A549 (cell line): Measurements from ENCODE around the gene SIGMAR1. TPM values are rescaled to one million over a fixed set of nuclear protein-coding genes. Genes with fewer than 3 reads are reported as not detected.

Experiments used
- ATAC-seq, 2 experiments: fragments of 200-7000 bp in 1 of 2; fragments of >200 bp in 1 of 2; cut with Nextera tagmentation in 1 of 2; cut with Tn5 transposase in 1 of 2; 3 replicates each; pipeline versions ENCODE4 v1.8.0 to v1.9.1; 2018 to 2020; ENCODE audit warnings: mild to moderate bottlenecking in 1 of 2, moderate library complexity in 1 of 2
- CTCF ChIA-PET: fragments of 300-600 bp; sonication (Branson Sonifier 250); formaldehyde crosslinking; extraction: SDS; loops from one replicate; lab custom pipeline; 2021; ENCODE audit warnings: antibody characterized with exemption, inconsistent platforms; lab: Yijun Ruan, JAX
- POLR2A ChIA-PET: fragments of 350-600 bp; formaldehyde crosslinking; extraction: SDS; loops from one replicate; lab custom pipeline; 2021; ENCODE audit warnings: antibody characterized with exemption, inconsistent platforms; lab: Yijun Ruan, JAX
- DNase-seq, 2 experiments: peaks; one replicate each; pipeline versions ENCODE4 v3.0.0 to v3.0.0-alpha.2; 2011 to 2016; ENCODE audit warnings: low read depth in 1 of 2, low spot score in 1 of 2
- FAIRE-seq: peaks from 2 replicates; lab custom pipeline; 2011; peaks lifted over from hg19 to GRCh38; lab: Jason Lieb, UNC
- H3K27ac ChIP-seq, 2 experiments: fragments of >200 bp; sonication (Bioruptor Twin); formaldehyde crosslinking; 3 replicates each; pipeline ENCODE4 v1.5.1; 2016 to 2017
- H3K4me1 ChIP-seq: fragments of >200 bp; sonication (Bioruptor Twin); formaldehyde crosslinking; 3 replicates; pipeline ENCODE4 v1.6.1; 2016
- H3K4me2 ChIP-seq: fragments of >200 bp; sonication (Bioruptor Twin); formaldehyde crosslinking; 3 replicates; pipeline ENCODE4 v1.6.1; 2016
- H3K4me3 ChIP-seq: fragments of >200 bp; sonication (Bioruptor Twin); formaldehyde crosslinking; 3 replicates; pipeline ENCODE4 v1.5.1; 2016
- H3K9me3 ChIP-seq: fragments of >200 bp; sonication (Bioruptor Twin); formaldehyde crosslinking; 3 replicates; pipeline ENCODE4 v1.6.1; 2016
- BCL3 ChIP-seq: fragments of >200 bp; sonication (Bioruptor Twin); formaldehyde crosslinking; IDR thresholded peaks from 3 replicates; pipeline ENCODE4 v1.6.1; 2016
- BHLHE40 ChIP-seq: IDR thresholded peaks from 2 replicates; pipeline ENCODE4 v1.6.1; 2012; ENCODE audit warnings: low read depth, low read length, inconsistent platforms
- EP300 ChIP-seq, 2 experiments: fragments of >200 bp; sonication (Bioruptor Twin); formaldehyde crosslinking; IDR thresholded peaks; 2 replicates in 1 of 2; 3 replicates in 1 of 2; pipeline ENCODE4 v1.6.1; 2016 to 2017
- ESRRA ChIP-seq: fragments of 150-350 bp; IDR thresholded peaks from 2 replicates; pipeline ENCODE4 v1.6.1; 2014; ENCODE audit warnings: mild to moderate bottlenecking, low read length, borderline replicate concordance
- FOSB ChIP-seq: fragments of 250-450 bp; sonication (Bioruptor Pico); IDR thresholded peaks from 2 replicates; pipeline ENCODE4 v1.5.0; 2020; ENCODE audit warnings: mild to moderate bottlenecking, moderate library complexity
- GATA3 ChIP-seq: IDR thresholded peaks from 2 replicates; pipeline ENCODE4 v1.6.1; 2012; ENCODE audit warnings: borderline replicate concordance
- HEYL ChIP-seq: fragments of 250-450 bp; sonication (Bioruptor Pico); IDR thresholded peaks from 2 replicates; pipeline ENCODE4 v1.8.0; 2021; ENCODE audit warnings: mild to moderate bottlenecking, moderate library complexity
- HOXA7 ChIP-seq: fragments of 250-450 bp; sonication (Bioruptor Pico); IDR thresholded peaks from 2 replicates; pipeline ENCODE4 v1.5.0; 2020; ENCODE audit warnings: mild to moderate bottlenecking, moderate library complexity
- HOXB13 ChIP-seq: fragments of 250-450 bp; sonication (Bioruptor Pico); IDR thresholded peaks from 2 replicates; pipeline ENCODE4 v1.5.0; 2020; ENCODE audit warnings: low read depth, mild to moderate bottlenecking, moderate library complexity
- HOXB5 ChIP-seq: fragments of 250-450 bp; sonication (Bioruptor Pico); IDR thresholded peaks from 2 replicates; pipeline ENCODE4 v1.5.0; 2020; ENCODE audit warnings: mild to moderate bottlenecking, moderate library complexity
- MAX ChIP-seq: IDR thresholded peaks from 2 replicates; pipeline ENCODE4 v1.6.1; 2012
- MAZ ChIP-seq: fragments of 150-350 bp; IDR thresholded peaks from 2 replicates; pipeline ENCODE4 v1.6.1; 2014; ENCODE audit warnings: antibody characterized with exemption, low read depth, low read length, borderline replicate concordance
- MYC ChIP-seq: IDR thresholded peaks from 2 replicates; pipeline ENCODE4 v1.6.1; 2012; ENCODE audit warnings: mild to moderate bottlenecking, inconsistent platforms, low read length, improper control_type of control experiment, borderline replicate concordance
- NPAS2 ChIP-seq: fragments of 250-450 bp; sonication (Bioruptor Pico); IDR thresholded peaks from 2 replicates; pipeline ENCODE4 v1.8.0; 2022; ENCODE audit warnings: mild to moderate bottlenecking, moderate library complexity, borderline replicate concordance
- PBX3 ChIP-seq: IDR thresholded peaks from 2 replicates; pipeline ENCODE4 v1.6.1; 2012
- PHF8 ChIP-seq: fragments of 200-600 bp; sonication (generic); IDR thresholded peaks from 2 replicates; pipeline ENCODE4 v1.6.1; 2016; ENCODE audit warnings: low read depth, mild to moderate bottlenecking, antibody characterized with exemption, moderate library complexity, borderline replicate concordance
- RCOR1 ChIP-seq: fragments of 150-350 bp; IDR thresholded peaks from 2 replicates; pipeline ENCODE4 v1.6.1; 2014; ENCODE audit warnings: antibody characterized with exemption, low read length, low read depth
- RFX5 ChIP-seq: fragments of 450-650 bp; IDR thresholded peaks from 2 replicates; pipeline ENCODE4 v1.7.1; 2014; ENCODE audit warnings: antibody characterized with exemption, mild to moderate bottlenecking, moderate library complexity
- RNF2 ChIP-seq: fragments of 200-600 bp; sonication (generic); IDR thresholded peaks from 2 replicates; pipeline ENCODE4 v1.6.1; 2016; ENCODE audit warnings: low read depth, mild to moderate bottlenecking, antibody characterized with exemption, moderate library complexity, borderline replicate concordance
- ZC3H11A ChIP-seq: fragments of 450-650 bp; IDR thresholded peaks from 2 replicates; pipeline ENCODE4 v1.6.1; 2014; ENCODE audit warnings: antibody characterized with exemption, mild to moderate bottlenecking
- WGBS: methylation state at CpG from one replicate; pipeline ENCODE4 v1.1.6; 2017; ENCODE audit errors: missing lambda C conversion rate; 5-methylcytosine and 5-hydroxymethylcytosine counted together
- polyA plus RNA-seq, 4 experiments: library from polyadenylated mRNA; depleted of rRNA in 3 of 4; stranded (reverse); fragments of >200 nt; fragmentation: RNase III in 1 of 4; extraction: RNeasy Plus Mini Kit Qiagen cat#74134 plus additional on column Dnase treatment in 1 of 4; gene quantifications; 2 replicates in 3 of 4; 3 replicates in 1 of 4; pipeline ENCODE4 v1.2.3, GENCODE V29; 2011 to 2017

The SIGMAR1 gene
- polyA plus RNA-seq, 2 of the 4 experiments (the other 2 are of a cell fraction) = 64.6 to 150 TPM

- WGBS = 56% methylated on average over 3 of the region's 26 CpGs
- Histone ChIP-seq H3K4me2 (no peak overlapping the region), H3K4me1 (peaks cover 7% of the 10 kb centered on the region; the same call in 2 of the 3 replicates), H3K4me3 (no peak overlapping the region), H3K9me3 (no peaks in the 10 kb centered on the region), H3K27ac (no peak overlapping the region)
- ATAC-seq (no peak), DNase-seq (no peak), FAIRE-seq (no peak)
- ChIA-PET CTCF (interaction anchor here (1.0 to 11.6 kb wide), 23 partner anchors 12 to 265 kb away, joined by 3 to 297 read pairs (median 20); partner anchors contain the start of genes RPP25L and SIGMAR1), POLR2A (no interaction called here)
- no peak for TF ChIP-seq HOXB13 (CRISPR knock-in tag)
- no peak for TF ChIP-seq PBX3
- TF ChIP-seq BCL3 = no peak
- no peak for TF ChIP-seq FOSB
- TF ChIP-seq EP300 (IDR thresholded peaks at IDR 0.05) = no peak
- TF ChIP-seq RNF2 = no peak
- no peak for TF ChIP-seq ESRRA
- no peak for TF ChIP-seq RFX5
- no peak for TF ChIP-seq RCOR1
- TF ChIP-seq MYC = no peak
- no peak for TF ChIP-seq BHLHE40
- TF ChIP-seq HOXB5 (CRISPR knock-in tag) = no peak
- TF ChIP-seq NPAS2 (CRISPR knock-in tag) = no peak
Observed at GRCh38 chr9:34592895-34593601, 44.5 kb downstream of the SIGMAR1 start.

GRCh38 chr9:34591917-34592866, 45.4 kb downstream of the SIGMAR1 start:
- POLR2A ChIA-PET = no interaction called here
- Histone ChIP-seq H3K9me3 (no peaks in the 10 kb centered on the region), H3K27ac (no peak overlapping the region)
- DNase-seq = no peak
- TF ChIP-seq MAX (no peak), ZC3H11A (no peak), GATA3 (no peak), HOXA7 (CRISPR knock-in tag) (no peak), HOXB13 (CRISPR knock-in tag) (no peak), HEYL (CRISPR knock-in tag) (no peak), BHLHE40 (no peak), MAZ (no peak), PHF8 (no peak)
- TF ChIP-seq, all 56 proteins: peak for 0
- CTCF ChIA-PET = interaction anchor here (0.6 to 11.6 kb wide), 76 partner anchors 9 to 338 kb away, joined by 3 to 297 read pairs (median 7); partner anchors contain the start of genes CCL27, DCTN3, MYORG and RPP25L
- WGBS = 41% methylated on average over 11 of the region's 16 CpGs
- Histone ChIP-seq H3K4me1 (peaks cover 7% of the 10 kb centered on the region; the same call in 2 of the 3 replicates), H3K4me2 (no peak overlapping the region), H3K4me3 (no peak overlapping the region)
- FAIRE-seq (no peak), ATAC-seq (peak in 1 of 2 experiments; percentile 6; a peak in 3 of 6 replicates)
